HCT116 (cell line): ENCODE results near the gene NOS2. TPM values are rescaled to one million over a fixed set of nuclear protein-coding genes. Genes with fewer than 3 reads are reported as not detected.

ENCODE experiments used
- ATAC-seq: fragments of 200-7000 bp; cut with Tn5 transposase; 2 replicates; pipeline ENCODE4 v1.9.1; 2020; ENCODE audit warnings: mild to moderate bottlenecking, moderate library complexity
- BruUV-seq: library from RNA; stranded (reverse); fragments of 400-500 nt; replicated peaks from 2 replicates; lab custom pipeline; 2021; lab: Mats Ljungman, UMichigan
- CTCF ChIA-PET: fragments of 300-600 bp; sonication (Branson Sonifier 250); formaldehyde crosslinking; loops from one replicate; lab custom pipeline; 2021; ENCODE audit warnings: antibody characterized with exemption; lab: Charles Lee
- POLR2A ChIA-PET: fragments of 300-600, 350-600 bp; sonication (Branson Sonifier 250); formaldehyde crosslinking; loops from one replicate; lab custom pipeline; 2021; ENCODE audit warnings: antibody characterized with exemption; lab: Charles Lee
- RAD21 ChIA-PET, 2 experiments: fragments of 300-600 bp; sonication (Branson Sonifier 250); formaldehyde crosslinking; loops; one replicate each; lab custom pipeline; 2023; ENCODE audit warnings: low total read pairs in 2 of 2; ENCODE audit not compliant: uncharacterized antibody in 2 of 2, unreplicated experiment in 2 of 2, low non-redundant PET in 1 of 2; lab: Charles Lee
- DNase-seq: peaks from one replicate; pipeline ENCODE4 v3.0.0-alpha.2; 2010; ENCODE audit warnings: low read depth, low spot score
- H2AFZ ChIP-seq: fragments of 200-600 bp; shearing (Covaris generic), sonication (generic); 2 replicates; pipeline ENCODE4 v1.6.1; 2017; ENCODE audit warnings: low read depth, mixed run types, mixed read lengths, antibody characterized with exemption, low read length; ENCODE audit not compliant: poor library complexity, severe bottlenecking
- H3K27ac ChIP-seq: 2 replicates; pipeline ENCODE4 v1.5.1; 2012; ENCODE audit warnings: low read depth, low read length
- H3K27me3 ChIP-seq: fragments of 200-600 bp; sonication (generic); 2 replicates; pipeline ENCODE4 v1.6.1; 2016; ENCODE audit warnings: mixed run types, low read length, mixed read lengths; ENCODE audit not compliant: insufficient read depth
- H3K36me3 ChIP-seq, 2 experiments: fragments of 200-500 bp in 1 of 2; fragments of 200-600 bp in 1 of 2; sonication (Bioruptor generic) in 1 of 2; sonication (generic) in 1 of 2; 2 replicates each; pipeline versions ENCODE4 v1.5.1 to v1.6.1; 2014 to 2016; ENCODE audit warnings: low read length in 2 of 2, inconsistent platforms in 1 of 2, mixed read lengths in 1 of 2, mixed run types in 1 of 2; ENCODE audit not compliant: insufficient read depth in 2 of 2, control insufficient read depth in 1 of 2
- H3K4me1 ChIP-seq, 2 experiments: fragments of 200-600 bp in 1 of 2; sonication (generic) in 1 of 2; 2 replicates each; pipeline versions ENCODE4 v1.5.1 to v1.6.1; 2012 to 2017; ENCODE audit warnings: low read length in 2 of 2, inconsistent platforms in 1 of 2, mild to moderate bottlenecking in 1 of 2, mixed read lengths in 1 of 2, mixed run types in 1 of 2, moderate library complexity in 1 of 2; ENCODE audit not compliant: insufficient read depth in 2 of 2, control insufficient read depth in 1 of 2
- H3K4me2 ChIP-seq: fragments of 200-600 bp; sonication (generic); 2 replicates; pipeline ENCODE4 v1.6.1; 2017; ENCODE audit warnings: mixed run types, low read length, mixed read lengths
- H3K4me3 ChIP-seq, 2 experiments: fragments of 200-600 bp in 1 of 2; sonication (generic) in 1 of 2; replicated peaks in 1 of 2; 2 replicates each; pipeline ENCODE4 v1.5.1; 2011 to 2016; ENCODE audit warnings: low read length in 2 of 2, control low read depth in 1 of 2, low read depth in 1 of 2, mild to moderate bottlenecking in 1 of 2, mixed read lengths in 1 of 2, mixed run types in 1 of 2
- H3K79me2 ChIP-seq: fragments of 200-600 bp; sonication (generic); 2 replicates; pipeline ENCODE4 v1.6.1; 2017; ENCODE audit warnings: mild to moderate bottlenecking, mixed run types, low read length, moderate library complexity, mixed read lengths; ENCODE audit not compliant: insufficient read depth
- H3K9ac ChIP-seq: fragments of 200-600 bp; sonication (generic); 2 replicates; pipeline ENCODE4 v1.6.1; 2016; ENCODE audit warnings: low read length, mixed read lengths
- H3K9me2 ChIP-seq: fragments of 200-600 bp; sonication (generic), shearing (Covaris generic); 2 replicates; pipeline ENCODE4 v1.6.1; 2017; ENCODE audit warnings: mixed run types, mild to moderate bottlenecking, moderate library complexity; ENCODE audit not compliant: insufficient read depth
- H3K9me3 ChIP-seq, 2 experiments: fragments of 200-500 bp in 1 of 2; fragments of 200-600 bp in 1 of 2; sonication (Bioruptor generic) in 1 of 2; sonication (generic) in 1 of 2; 2 replicates each; pipeline ENCODE4 v1.6.1; 2014 to 2017; ENCODE audit warnings: low read length in 2 of 2, mixed read lengths in 2 of 2, inconsistent platforms in 1 of 2, low read depth in 1 of 2, mild to moderate bottlenecking in 1 of 2, mixed run types in 1 of 2, moderate library complexity in 1 of 2; ENCODE audit not compliant: control insufficient read depth in 1 of 2, insufficient read depth in 1 of 2
- H4K20me1 ChIP-seq: fragments of 200-600 bp; sonication (generic), shearing (Covaris generic); 2 replicates; pipeline ENCODE4 v1.6.1; 2017; ENCODE audit warnings: mixed run types, mild to moderate bottlenecking, moderate library complexity; ENCODE audit not compliant: insufficient read depth
- ATF3 ChIP-seq: IDR thresholded peaks from 2 replicates; pipeline ENCODE4 v1.6.1; 2012
- CEBPB ChIP-seq: IDR thresholded peaks from 2 replicates; pipeline ENCODE4 v1.6.1; 2012; ENCODE audit warnings: low read depth
- EZH2 ChIP-seq: fragments of 200-600 bp; sonication (generic); IDR thresholded peaks from 2 replicates; pipeline ENCODE4 v1.6.1; 2017; ENCODE audit warnings: antibody characterized with exemption, mixed run types
- FOSL1 ChIP-seq: IDR thresholded peaks from 2 replicates; pipeline ENCODE4 v1.6.1; 2012; ENCODE audit warnings: low read depth
- REST ChIP-seq: IDR thresholded peaks from 2 replicates; pipeline ENCODE4 v1.6.1; 2012; ENCODE audit warnings: low read depth
- SP1 ChIP-seq: IDR thresholded peaks from 2 replicates; pipeline ENCODE4 v1.6.1; 2012; ENCODE audit warnings: low read depth
- TCF7L2 ChIP-seq: IDR thresholded peaks from 2 replicates; pipeline ENCODE4 v1.7.0; 2011; ENCODE audit warnings: borderline replicate concordance, inconsistent platforms; ENCODE audit not compliant: insufficient read depth, insufficient read length; ENCODE audit errors: extremely low read depth
- YY1 ChIP-seq: IDR thresholded peaks from 2 replicates; pipeline ENCODE4 v1.6.1; 2011; ENCODE audit warnings: low read length, low read depth, moderate library complexity, mild to moderate bottlenecking; ENCODE audit not compliant: insufficient replicate concordance; ENCODE audit errors: extremely low read depth
- intact Hi-C: fragments of 100-400 bp; cut with micrococcal nuclease; formaldehyde crosslinking; loops from 2 replicates; pipeline ENCODE4 v1.10.0; 2022
- total RNA-seq: library from RNA; stranded (reverse); gene quantifications from one replicate; pipeline ENCODE4 v1.2.1, GENCODE V29; 2021; ENCODE audit not compliant: unreplicated experiment
- TF ChIP-seq, protein P1 (sequence below): IDR thresholded peaks from 2 replicates; pipeline ENCODE4 v1.6.1; 2012

The NOS2 gene
- total RNA-seq, 1 experiment from 2014 or later = 0.07 TPM

DNA sequence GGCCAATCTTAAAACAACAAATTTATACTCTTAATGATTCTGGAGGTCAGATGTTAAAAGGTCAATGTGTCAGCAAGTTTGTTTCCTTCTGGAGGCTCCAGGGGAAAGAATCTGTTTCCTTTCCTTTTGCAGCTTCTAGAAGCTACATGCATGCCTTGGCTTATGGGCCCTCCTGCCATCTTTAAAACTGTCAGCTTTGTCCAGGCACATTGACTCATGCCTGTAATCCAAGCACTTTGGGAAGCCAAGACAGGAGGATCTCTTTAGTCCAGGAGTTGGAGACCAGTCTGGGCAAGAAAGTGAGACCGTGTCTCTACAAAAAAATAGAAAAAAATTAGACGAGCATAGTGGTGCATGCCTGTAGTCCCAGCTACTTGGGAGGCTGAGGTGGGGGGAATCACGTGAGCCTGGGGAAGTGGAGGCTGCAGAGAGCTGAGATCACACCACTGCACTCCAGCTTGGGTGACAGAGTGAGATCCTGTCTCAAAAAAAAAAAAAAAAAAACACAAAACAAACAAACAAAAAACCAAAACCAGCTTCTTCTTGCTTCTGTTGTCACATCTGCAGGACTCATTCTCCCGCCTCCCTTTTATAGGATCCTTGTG lies 58.3 kb downstream of the NOS2 start (continued):
- TF ChIP-seq REST (no peak), YY1 (no peak), SP1 (no peak)

- ATAC-seq (no peak), DNase-seq (no peak)
- no peak overlapping the region for H3K4me3 ChIP-seq
- no peaks in the 10 kb centered on the region for H3K79me2 ChIP-seq
- H2AFZ ChIP-seq = no peak overlapping the region
- H4K20me1 ChIP-seq = no peaks in the 10 kb centered on the region
- no peak overlapping the region for H3K27ac ChIP-seq
- ChIA-PET RAD21 (no interaction called here), CTCF (interaction anchor here (2.0 kb wide), 1 partner anchor 15 kb away, joined by 6 read pairs; no protein-coding TSS in a partner anchor), POLR2A (no interaction called here)
- H3K4me1 ChIP-seq = no peaks in the 10 kb centered on the region
- intact Hi-C loops = loop anchor here (2.0 to 10.0 kb wide), 2 partner anchors 17 to 57 kb away; no protein-coding TSS in a partner anchor
- no peak overlapping the region for H3K4me2 ChIP-seq
- TF ChIP-seq, protein P1, sequence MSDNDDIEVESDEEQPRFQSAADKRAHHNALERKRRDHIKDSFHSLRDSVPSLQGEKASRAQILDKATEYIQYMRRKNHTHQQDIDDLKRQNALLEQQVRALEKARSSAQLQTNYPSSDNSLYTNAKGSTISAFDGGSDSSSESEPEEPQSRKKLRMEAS = no peak
- TF ChIP-seq EZH2 (no peak), REST (no peak), FOSL1 (no peak), YY1 (no peak), CEBPB (no peak), TCF7L2 (no peak), ATF3 (no peak)
- no peaks in the 10 kb centered on the region for H3K27me3 ChIP-seq
- BruUV-seq = no TSS peak
- no peaks in the 10 kb centered on the region for H3K36me3 ChIP-seq
- no peaks in the 10 kb centered on the region for H3K9me3 ChIP-seq
- H3K9ac ChIP-seq = no peak overlapping the region
- no peaks in the 10 kb centered on the region for H3K9me2 ChIP-seq
Observed at GRCh38 chr17:27741361-27741861, 58.9 kb downstream of the NOS2 start.
